ENCODE data around the gene TRMT13. TPM values are rescaled to one million over a fixed set of nuclear protein-coding genes. Genes with fewer than 3 reads are reported as not detected.

The TRMT13 gene, protein sequence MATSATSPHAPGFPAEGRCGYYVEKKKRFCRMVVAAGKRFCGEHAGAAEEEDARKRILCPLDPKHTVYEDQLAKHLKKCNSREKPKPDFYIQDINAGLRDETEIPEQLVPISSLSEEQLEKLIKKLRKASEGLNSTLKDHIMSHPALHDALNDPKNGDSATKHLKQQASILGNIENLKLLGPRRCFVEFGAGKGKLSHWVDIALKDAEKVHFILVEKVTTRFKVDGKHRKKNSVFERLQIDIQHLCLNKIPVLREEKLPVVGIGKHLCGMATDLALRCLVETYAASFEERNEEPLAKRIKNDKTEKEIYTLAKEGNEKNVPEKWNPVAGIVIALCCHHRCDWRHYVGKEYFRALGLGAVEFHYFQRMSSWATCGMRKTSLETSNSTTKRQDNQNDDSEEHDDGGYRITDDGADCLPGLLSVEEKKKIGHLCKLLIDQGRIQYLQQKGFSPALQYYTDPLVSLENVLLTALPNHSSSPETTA
- 10 to 100 TPM in 2 of 4 donors, 1 to 10 TPM in 2; 7.6 to 25.5 (median 10.5) TPM for polyA plus RNA-seq
- long read RNA-seq, donor 1, result 0 reads
- long read RNA-seq, donor 2, partial matches to known transcripts, result 0 of 1 reads
- long read RNA-seq, donor 2, other reads (novel, unspliced or antisense), result 0 of 1 reads
- long read RNA-seq, donor 3, partial matches to known transcripts, result 7 of 10 reads
- long read RNA-seq, donor 3, other reads (novel, unspliced or antisense), result 0 of 10 reads
- long read RNA-seq, donor 4, result 0 reads
- long read RNA-seq, donor 5, partial matches to known transcripts, result 6 of 6 reads
- long read RNA-seq, donor 5, other reads (novel, unspliced or antisense), result 0 of 6 reads
- long read RNA-seq, donor 6, partial matches to known transcripts, result 0 of 3 reads
- long read RNA-seq, donor 6, other reads (novel, unspliced or antisense), result 0 of 3 reads
- long read RNA-seq, donor 7, result 0 reads
- long read RNA-seq, donor 8, result 0 reads
- long read RNA-seq, donor 9, partial matches to known transcripts, result 0 of 2 reads
- long read RNA-seq, donor 9, other reads (novel, unspliced or antisense), result 0 of 2 reads
- long read RNA-seq, donor 10, partial matches to known transcripts, result 0 of 4 reads
- long read RNA-seq, donor 10, other reads (novel, unspliced or antisense), result 0 of 4 reads

DNA sequence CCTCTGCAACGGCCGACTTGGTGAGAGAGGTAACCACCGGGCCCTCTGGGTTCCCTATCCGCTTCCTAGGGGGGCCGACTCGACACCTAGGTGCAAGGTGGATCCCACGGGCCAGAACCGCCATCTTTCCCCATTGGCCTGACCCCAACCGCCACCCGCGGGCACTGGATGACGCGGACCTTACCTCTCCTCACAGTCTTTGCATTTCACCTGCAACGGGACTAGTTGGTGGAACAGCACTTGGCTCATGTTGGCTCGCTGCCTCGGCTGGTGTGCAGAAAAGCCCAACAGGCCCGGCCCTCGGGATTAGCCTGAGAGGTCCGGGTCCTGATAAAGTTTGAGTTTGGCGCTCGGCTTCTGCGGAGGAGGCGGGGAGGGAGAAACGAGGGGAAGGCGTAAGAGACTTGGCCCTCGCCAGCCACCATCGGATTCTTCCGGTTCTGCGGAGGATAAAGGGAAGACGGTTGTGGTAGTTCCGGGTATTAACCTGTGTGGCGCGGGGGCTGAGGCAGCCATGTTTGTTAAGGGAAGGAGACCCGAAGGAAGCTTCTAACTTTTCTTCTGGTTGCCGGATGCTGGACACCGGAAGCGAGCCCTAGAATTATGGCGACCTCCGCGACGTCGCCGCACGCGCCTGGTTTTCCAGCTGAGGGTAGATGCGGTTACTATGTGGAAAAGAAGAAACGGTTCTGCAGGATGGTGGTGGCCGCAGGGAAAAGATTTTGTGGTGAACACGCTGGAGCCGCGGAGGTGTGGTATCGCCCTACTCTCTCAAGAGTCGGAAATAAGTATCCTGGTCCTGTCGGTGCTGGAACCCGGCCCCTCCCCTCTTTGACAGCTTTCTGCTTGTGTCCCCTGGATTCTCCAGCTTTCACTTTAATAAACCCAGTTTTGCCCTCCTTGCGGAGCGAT lies at the start of gene TRMT13, which contains the start of gene SASS6:
Gene TRMT13 (plus strand): TSS at position 598 of the 912 bp plus-strand sequence. CDS start 6 bp downstream, at position 604.
Gene SASS6 (minus strand): TSS at position 365 of the 912 bp plus-strand sequence. CDS start 116 bp downstream, at position 249.
- Histone ChIP-seq H3K4me1 (ENCODE audit: control insufficient read depth in 3 of 3, insufficient read depth in 2 of 3, low read depth in 1 of 3, low read length in 2 of 3) (peaks cover 0 to 5% (median 3%) of the 10 kb centered on the region in 3 donors), H3K27me3 (ENCODE audit: control insufficient read depth in 3 of 3, insufficient read depth in 3 of 3, low read length in 3 of 3) (no peaks in the 10 kb centered on the region), H3K9me3 (ENCODE audit: control insufficient read depth in 2 of 2, insufficient read depth in 1 of 2, low read depth in 1 of 2, low read length in 1 of 2) (no peaks in the 10 kb centered on the region), H3K27ac (ENCODE audit: low read depth in 1 of 3, low read length in 2 of 3) (peak within 1 kb of the TSS; percentile 47 to 91 (median 74)), H3K4me3 (ENCODE audit: low read depth in 1 of 3, low read length in 3 of 3) (peak within 1 kb of the TSS; percentile 83 to 98 (median 88)), H3K36me3 (ENCODE audit: control insufficient read depth in 3 of 3, insufficient read depth in 2 of 3, low read depth in 1 of 3, low read length in 3 of 3) (peaks cover under 1 to 6% (median 5%) of the 10 kb centered on the region in 3 donors)
- DNase-seq, result peak; percentile 98 to 99
- FAIRE-seq, result no peak
- 0% methylated on average over 57 of the region's 57 CpGs for WGBS, 3 donors

GRCh38 chr1:100087396-100087795 lies 45.6 kb upstream of the TRMT13 start:
- DNase-seq, result no peak
- Histone ChIP-seq H3K27me3 (ENCODE audit: control insufficient read depth in 3 of 3, insufficient read depth in 3 of 3, low read length in 3 of 3) (no peaks in the 10 kb centered on the region), H3K4me1 (ENCODE audit: control insufficient read depth in 3 of 3, insufficient read depth in 2 of 3, low read depth in 1 of 3, low read length in 2 of 3) (no peaks in the 10 kb centered on the region), H3K27ac (ENCODE audit: low read depth in 1 of 3, low read length in 2 of 3) (no peak overlapping the region), H3K4me3 (ENCODE audit: low read depth in 1 of 3, low read length in 3 of 3) (no peak overlapping the region), H3K36me3 (ENCODE audit: control insufficient read depth in 3 of 3, insufficient read depth in 2 of 3, low read depth in 1 of 3, low read length in 3 of 3) (peaks cover 0 to 5% (median 0%) of the 10 kb centered on the region in 3 donors), H3K9me3 (ENCODE audit: control insufficient read depth in 2 of 2, insufficient read depth in 1 of 2, low read depth in 1 of 2, low read length in 1 of 2) (no peaks in the 10 kb centered on the region)
- FAIRE-seq, result no peak
- WGBS, 3 donors, result 96 to 100% (median 100%) methylated on average over 1 of the region's 1 CpG

GRCh38 chr1:100089082-100089481 lies 43.9 kb upstream of the TRMT13 start:
- 96 to 100% (median 100%) methylated on average over 1 of the region's 1 CpG for WGBS, 3 donors
- Histone ChIP-seq H3K27me3 (ENCODE audit: control insufficient read depth in 3 of 3, insufficient read depth in 3 of 3, low read length in 3 of 3) (no peaks in the 10 kb centered on the region), H3K4me1 (ENCODE audit: control insufficient read depth in 3 of 3, insufficient read depth in 2 of 3, low read depth in 1 of 3, low read length in 2 of 3) (no peaks in the 10 kb centered on the region), H3K36me3 (ENCODE audit: control insufficient read depth in 3 of 3, insufficient read depth in 2 of 3, low read depth in 1 of 3, low read length in 3 of 3) (peaks cover 0 to 11% (median 0%) of the 10 kb centered on the region in 3 donors), H3K9me3 (ENCODE audit: control insufficient read depth in 2 of 2, insufficient read depth in 1 of 2, low read depth in 1 of 2, low read length in 1 of 2) (no peaks in the 10 kb centered on the region), H3K4me3 (ENCODE audit: low read depth in 1 of 3, low read length in 3 of 3) (no peak overlapping the region), H3K27ac (ENCODE audit: low read depth in 1 of 3, low read length in 2 of 3) (no peak overlapping the region)
- FAIRE-seq (peak; percentile 84), DNase-seq (no peak)

GRCh38 chr1:100090471-100090870 lies 42.5 kb upstream of the TRMT13 start:
- no peak for FAIRE-seq
- no peaks in the 10 kb centered on the region for H3K27me3 ChIP-seq (ENCODE audit: control insufficient read depth in 3 of 3, insufficient read depth in 3 of 3, low read length in 3 of 3)
- H3K9me3 ChIP-seq (ENCODE audit: control insufficient read depth in 2 of 2, insufficient read depth in 1 of 2, low read depth in 1 of 2, low read length in 1 of 2), result peaks cover 0 to 3% of the 10 kb centered on the region in 2 donors
- H3K36me3 ChIP-seq (ENCODE audit: control insufficient read depth in 3 of 3, insufficient read depth in 2 of 3, low read depth in 1 of 3, low read length in 3 of 3), result peaks cover 0 to 16% (median 0%) of the 10 kb centered on the region in 3 donors
- WGBS, 3 donors, result 91 to 96% (median 91%) methylated on average over 3 of the region's 3 CpGs
- no peaks in the 10 kb centered on the region for H3K4me1 ChIP-seq (ENCODE audit: control insufficient read depth in 3 of 3, insufficient read depth in 2 of 3, low read depth in 1 of 3, low read length in 2 of 3)
- no peak overlapping the region for H3K27ac ChIP-seq (ENCODE audit: low read depth in 1 of 3, low read length in 2 of 3)
- DNase-seq, result no peak
- H3K4me3 ChIP-seq (ENCODE audit: low read depth in 1 of 3, low read length in 3 of 3), result no peak overlapping the region

DNA sequence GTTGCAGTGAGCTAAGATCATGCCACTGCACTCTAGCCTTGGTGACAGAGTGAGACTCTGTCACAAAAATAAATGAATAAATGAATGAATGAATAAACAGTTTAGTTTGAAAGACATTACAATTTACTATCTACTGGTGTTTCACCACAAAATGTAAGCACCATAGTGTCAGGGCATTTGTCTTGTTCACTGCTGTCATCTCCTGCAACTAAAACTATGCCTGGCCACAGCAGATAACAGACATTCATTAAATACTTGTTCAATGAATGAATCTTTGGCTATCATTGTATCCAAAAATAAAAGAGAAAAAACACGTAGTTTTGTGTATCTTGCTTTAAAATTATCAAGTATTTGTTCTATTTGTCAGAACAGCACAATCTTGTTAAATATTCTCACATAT lies 32.8 kb upstream of the TRMT13 start:
- WGBS, 3 donors, result 73 to 95% (median 85%) methylated on average over 1 of the region's 1 CpG

GRCh38 chr1:100101564-100101963 lies 31.4 kb upstream of the TRMT13 start:
- no peaks in the 10 kb centered on the region for H3K4me1 ChIP-seq (ENCODE audit: control insufficient read depth in 3 of 3, insufficient read depth in 2 of 3, low read depth in 1 of 3, low read length in 2 of 3)
- WGBS, 3 donors, result 91 to 96% (median 91%) methylated on average over 2 of the region's 2 CpGs
- no peak overlapping the region for H3K4me3 ChIP-seq (ENCODE audit: low read depth in 1 of 3, low read length in 3 of 3)
- H3K27me3 ChIP-seq (ENCODE audit: control insufficient read depth in 3 of 3, insufficient read depth in 3 of 3, low read length in 3 of 3), result no peaks in the 10 kb centered on the region
- peaks cover 2 to 24% (median 3%) of the 10 kb centered on the region in 3 donors for H3K36me3 ChIP-seq (ENCODE audit: control insufficient read depth in 3 of 3, insufficient read depth in 2 of 3, low read depth in 1 of 3, low read length in 3 of 3)
- no peak for FAIRE-seq
- no peak for DNase-seq
- no peaks in the 10 kb centered on the region for H3K9me3 ChIP-seq (ENCODE audit: control insufficient read depth in 2 of 2, insufficient read depth in 1 of 2, low read depth in 1 of 2, low read length in 1 of 2)
- H3K27ac ChIP-seq (ENCODE audit: low read depth in 1 of 3, low read length in 2 of 3), result no peak overlapping the region

More for the DNA sequence above, 32.8 kb upstream of the TRMT13 start:
- no peak overlapping the region for H3K4me3 ChIP-seq (ENCODE audit: low read depth in 1 of 3, low read length in 3 of 3)
- H3K27me3 ChIP-seq (ENCODE audit: control insufficient read depth in 3 of 3, insufficient read depth in 3 of 3, low read length in 3 of 3), result no peaks in the 10 kb centered on the region
- H3K9me3 ChIP-seq (ENCODE audit: control insufficient read depth in 2 of 2, insufficient read depth in 1 of 2, low read depth in 1 of 2, low read length in 1 of 2), result peaks cover 0 to 1% of the 10 kb centered on the region in 2 donors
- H3K4me1 ChIP-seq (ENCODE audit: control insufficient read depth in 3 of 3, insufficient read depth in 2 of 3, low read depth in 1 of 3, low read length in 2 of 3), result no peaks in the 10 kb centered on the region
- H3K36me3 ChIP-seq (ENCODE audit: control insufficient read depth in 3 of 3, insufficient read depth in 2 of 3, low read depth in 1 of 3, low read length in 3 of 3), result peaks cover 2 to 22% (median 3%) of the 10 kb centered on the region in 3 donors
- DNase-seq (no peak), FAIRE-seq (no peak)
- H3K27ac ChIP-seq (ENCODE audit: low read depth in 1 of 3, low read length in 2 of 3), result no peak overlapping the region

- no peaks in the 10 kb centered on the region for H3K27me3 ChIP-seq (ENCODE audit: control insufficient read depth in 3 of 3, insufficient read depth in 3 of 3, low read length in 3 of 3)
- 92 to 93% (median 93%) methylated on average over 4 of the region's 4 CpGs for WGBS, 3 donors
- H3K4me3 ChIP-seq (ENCODE audit: low read depth in 1 of 3, low read length in 3 of 3), result no peak overlapping the region
- H3K4me1 ChIP-seq (ENCODE audit: control insufficient read depth in 3 of 3, insufficient read depth in 2 of 3, low read depth in 1 of 3, low read length in 2 of 3), result no peaks in the 10 kb centered on the region
- FAIRE-seq (no peak), DNase-seq (no peak)
- H3K27ac ChIP-seq (ENCODE audit: low read depth in 1 of 3, low read length in 2 of 3), result no peak overlapping the region
- H3K9me3 ChIP-seq (ENCODE audit: control insufficient read depth in 2 of 2, insufficient read depth in 1 of 2, low read depth in 1 of 2, low read length in 1 of 2), result no peaks in the 10 kb centered on the region
- H3K36me3 ChIP-seq (ENCODE audit: control insufficient read depth in 3 of 3, insufficient read depth in 2 of 3, low read depth in 1 of 3, low read length in 3 of 3), result peaks cover 0 to 12% (median 0%) of the 10 kb centered on the region in 3 donors
These were observed 25.3 kb upstream of the TRMT13 start for GRCh38 chr1:100107696-100108095.

All from small intestine (tissue), 16 donors.